HG03066 (cell line): ENCODE data around the gene TIGD2.

Experiments
- ATAC-seq: cut with Tn5 transposase; IDR thresholded peaks from one replicate; pipeline ENCODE4 v1.9.1; 2021; ENCODE audit warnings: low read depth; ENCODE audit not compliant: unreplicated experiment

TIGD2 gene

DNA sequence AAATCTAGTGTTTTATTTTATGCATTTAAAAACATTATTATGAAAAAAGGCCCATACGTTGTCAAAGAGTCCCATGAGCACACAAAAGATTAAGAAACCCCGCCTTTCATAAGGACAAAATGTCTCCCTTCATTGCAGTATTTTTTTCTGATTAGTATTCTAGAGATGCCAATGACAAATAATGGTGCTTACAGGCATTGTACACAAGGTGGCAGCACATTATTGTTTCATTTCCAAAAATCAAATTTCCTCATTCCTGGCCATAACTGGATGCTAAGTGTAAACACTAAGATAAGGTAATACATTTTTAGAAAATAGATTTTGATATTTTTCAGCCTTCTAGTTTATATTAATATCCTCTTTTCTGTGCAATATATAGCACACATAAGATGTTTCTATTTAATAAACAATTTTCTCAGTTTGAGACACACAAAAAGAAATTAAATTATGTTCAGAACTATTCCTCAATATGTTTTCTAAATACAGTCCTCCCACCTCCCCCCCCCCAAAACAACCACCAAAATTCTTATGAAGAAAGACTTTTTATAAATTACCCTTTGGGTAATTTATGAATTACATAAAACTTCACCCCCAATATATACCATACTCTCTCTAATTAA is 47.7 kb downstream of the TIGD2 start:
- ATAC-seq, result no peak

- no peak for ATAC-seq
Observed at GRCh38 chr4:89160806-89161205, 49.5 kb downstream of the TIGD2 start.

DNA sequence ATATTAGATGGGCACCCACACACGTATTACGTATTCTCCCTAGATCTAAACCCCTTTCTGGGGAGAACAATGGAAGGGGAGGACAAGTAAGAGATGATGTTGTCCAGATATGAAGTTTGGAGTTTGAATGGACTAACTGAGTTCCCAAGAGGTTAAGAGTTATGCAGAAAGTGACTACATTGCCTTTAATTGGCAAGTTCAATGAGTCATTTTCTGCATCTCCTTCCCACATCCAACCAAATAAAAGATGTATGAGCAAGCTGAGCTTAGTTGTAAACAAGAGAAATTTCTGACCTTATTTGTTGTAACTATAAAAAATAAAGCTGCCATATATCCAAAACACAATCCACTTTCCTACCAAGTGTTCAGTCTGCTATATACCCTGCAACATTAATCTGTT is 50.5 kb downstream of the TIGD2 start:
- no peak for ATAC-seq

GRCh38 chr4:89162496-89162895 is 51.2 kb downstream of the TIGD2 start:
- no peak for ATAC-seq

DNA sequence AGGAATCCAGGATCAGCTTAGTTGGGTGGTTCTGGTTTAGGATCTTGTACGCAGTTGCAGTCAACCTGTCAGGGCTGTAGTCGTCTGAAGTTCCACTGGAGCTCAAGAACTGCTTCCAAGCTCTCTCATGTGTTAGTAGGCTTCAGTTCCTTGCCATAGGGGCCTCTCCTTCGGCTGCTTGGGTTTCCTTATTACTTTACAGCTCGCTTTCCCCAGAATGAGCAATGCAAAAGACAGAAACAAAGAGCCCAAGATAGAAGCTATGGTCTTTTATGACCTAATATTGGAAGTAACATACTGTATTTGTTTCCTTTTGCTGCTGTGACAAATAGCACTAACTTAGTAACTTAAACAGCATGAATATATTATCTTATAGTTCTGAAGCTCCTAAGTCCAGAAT is 51.7 kb downstream of the TIGD2 start:
- ATAC-seq, result no peak

GRCh38 chr4:89164400-89164799 is 53.1 kb downstream of the TIGD2 start:
- no peak for ATAC-seq
